Esophagus squamous epithelium (tissue), 4 donors: ENCODE measurements around the gene PRRX2.

Experiments
- POLR2A ChIP-seq, 4 donors: fragments of 450-650 bp; IDR thresholded peaks; one replicate each; pipeline ENCODE4 v1.6.1; 2017; ENCODE audit warnings: antibody characterized with exemption in 4 of 4, mild to moderate bottlenecking in 4 of 4, moderate library complexity in 3 of 4
- TF ChIP-seq, protein P1 (sequence below), 6 experiments: fragments of 450-650 bp in 4 of 6; fragments of 200-600 bp in 2 of 6; sonication (generic) in 2 of 6; IDR thresholded peaks; one replicate each; pipeline ENCODE4 v1.5.1; 2016 to 2019; ENCODE audit warnings: antibody characterized with exemption in 6 of 6, mild to moderate bottlenecking in 4 of 6, moderate library complexity in 4 of 6

DNA sequence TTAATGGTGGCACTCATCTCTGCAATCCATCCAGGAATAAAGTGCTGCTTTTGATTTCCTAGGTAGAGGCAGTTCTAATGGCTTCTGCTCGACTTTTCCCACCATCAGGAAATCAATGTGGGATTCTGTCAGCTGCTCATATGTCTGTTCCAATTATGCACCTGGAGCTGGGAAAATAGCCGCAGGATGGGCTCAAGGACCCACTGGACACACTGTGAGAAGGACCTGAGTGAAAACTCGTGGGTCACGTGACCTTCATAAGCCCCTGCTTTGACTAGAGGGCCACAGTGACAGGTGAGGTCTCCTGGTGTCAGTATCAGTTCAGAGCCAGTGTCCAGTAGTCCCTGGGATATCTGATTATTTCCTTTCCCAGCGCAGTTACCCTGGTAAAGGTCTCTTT is 105.3 kb downstream of the PRRX2 start:
- TF ChIP-seq, protein P1, sequence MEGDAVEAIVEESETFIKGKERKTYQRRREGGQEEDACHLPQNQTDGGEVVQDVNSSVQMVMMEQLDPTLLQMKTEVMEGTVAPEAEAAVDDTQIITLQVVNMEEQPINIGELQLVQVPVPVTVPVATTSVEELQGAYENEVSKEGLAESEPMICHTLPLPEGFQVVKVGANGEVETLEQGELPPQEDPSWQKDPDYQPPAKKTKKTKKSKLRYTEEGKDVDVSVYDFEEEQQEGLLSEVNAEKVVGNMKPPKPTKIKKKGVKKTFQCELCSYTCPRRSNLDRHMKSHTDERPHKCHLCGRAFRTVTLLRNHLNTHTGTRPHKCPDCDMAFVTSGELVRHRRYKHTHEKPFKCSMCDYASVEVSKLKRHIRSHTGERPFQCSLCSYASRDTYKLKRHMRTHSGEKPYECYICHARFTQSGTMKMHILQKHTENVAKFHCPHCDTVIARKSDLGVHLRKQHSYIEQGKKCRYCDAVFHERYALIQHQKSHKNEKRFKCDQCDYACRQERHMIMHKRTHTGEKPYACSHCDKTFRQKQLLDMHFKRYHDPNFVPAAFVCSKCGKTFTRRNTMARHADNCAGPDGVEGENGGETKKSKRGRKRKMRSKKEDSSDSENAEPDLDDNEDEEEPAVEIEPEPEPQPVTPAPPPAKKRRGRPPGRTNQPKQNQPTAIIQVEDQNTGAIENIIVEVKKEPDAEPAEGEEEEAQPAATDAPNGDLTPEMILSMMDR (IDR thresholded peaks at IDR 0.05) = no peak
- TF ChIP-seq POLR2A (IDR thresholded peaks at IDR 0.05) = no peak
